Subcutaneous adipose tissue (tissue), 4 donors: ENCODE results near the gene RIF1. TPM values are rescaled to one million over a fixed set of nuclear protein-coding genes. Genes with fewer than 3 reads are reported as not detected.

Source experiments
- CTCF ChIP-seq: fragments of 450-650 bp; IDR thresholded peaks from one replicate; pipeline ENCODE4 v1.5.1; 2016; ENCODE audit warnings: low read depth, mild to moderate bottlenecking, control low read depth, antibody characterized with exemption, moderate library complexity
- small RNA-seq: library from RNA; depleted of rRNA; stranded (forward); fragments of <200 nt; gene quantifications from one replicate; pipeline ENCODE3, GENCODE V24; 2016
- total RNA-seq, 4 donors: library from RNA; depleted of rRNA; stranded (reverse); fragments of >200 nt; gene quantifications; one replicate each; pipeline ENCODE4 v1.1.0, GENCODE V29; 2016

RIF1 gene
- total RNA-seq, 4 donors from 2014 or later = 35.7 to 55.9 (median 37.2) TPM

GRCh38 chr2:151518802-151519201 is 109.1 kb downstream of the RIF1 start:
- TF ChIP-seq CTCF = no peak

GRCh38 chr2:151520976-151521375 is 111.3 kb downstream of the RIF1 start:
- TF ChIP-seq CTCF = no peak

- TF ChIP-seq CTCF = no peak
These were observed 112.9 kb downstream of the RIF1 start for GRCh38 chr2:151522556-151522955.

GRCh38 chr2:151523850-151524249 is 114.1 kb downstream of the RIF1 start:
- no peak for TF ChIP-seq CTCF

- TF ChIP-seq CTCF = no peak
These were observed 116.2 kb downstream of the RIF1 start for GRCh38 chr2:151525821-151526373.

GRCh38 chr2:151526572-151527090 is 116.9 kb downstream of the RIF1 start:
- TF ChIP-seq CTCF = no peak

Small RNA genes lying within 50 kb of the gene (small RNA-seq; reads per million reads assigned to genes)
- gene MIR4773-1 = not detected
- gene RN7SL124P = not detected

Other genes starting within 250 kb of the RIF1 start
- gene RBM43, start 148.0 kb upstream of the RIF1 start, total RNA-seq = 10 to 100 TPM in 1 of 4 donors, 1 to 10 TPM in 3; 6.4 to 12.2 (median 7.6) TPM
- 10 to 100 TPM in 3 of 4 donors, 1 to 10 TPM in 1; 9.9 to 26.5 (median 12.3) TPM for gene NMI, start 120.2 kb upstream of the RIF1 start, total RNA-seq
- 1 to 10 TPM in 3 of 4 donors, under 1 TPM in 1; 0.57 to 5.9 (median 3.9) TPM for gene TNFAIP6, start 52.3 kb upstream of the RIF1 start, total RNA-seq